Measurements from ENCODE around the gene TECTB. TPM values are rescaled to one million over a fixed set of nuclear protein-coding genes. Genes with fewer than 3 reads are reported as not detected.
A peak's percentile ranks its signal among the peaks of the same experiment; 100 is the strongest.

Gene TECTB
- total RNA-seq, 1 experiment from 2014 or later = not detected

DNA sequence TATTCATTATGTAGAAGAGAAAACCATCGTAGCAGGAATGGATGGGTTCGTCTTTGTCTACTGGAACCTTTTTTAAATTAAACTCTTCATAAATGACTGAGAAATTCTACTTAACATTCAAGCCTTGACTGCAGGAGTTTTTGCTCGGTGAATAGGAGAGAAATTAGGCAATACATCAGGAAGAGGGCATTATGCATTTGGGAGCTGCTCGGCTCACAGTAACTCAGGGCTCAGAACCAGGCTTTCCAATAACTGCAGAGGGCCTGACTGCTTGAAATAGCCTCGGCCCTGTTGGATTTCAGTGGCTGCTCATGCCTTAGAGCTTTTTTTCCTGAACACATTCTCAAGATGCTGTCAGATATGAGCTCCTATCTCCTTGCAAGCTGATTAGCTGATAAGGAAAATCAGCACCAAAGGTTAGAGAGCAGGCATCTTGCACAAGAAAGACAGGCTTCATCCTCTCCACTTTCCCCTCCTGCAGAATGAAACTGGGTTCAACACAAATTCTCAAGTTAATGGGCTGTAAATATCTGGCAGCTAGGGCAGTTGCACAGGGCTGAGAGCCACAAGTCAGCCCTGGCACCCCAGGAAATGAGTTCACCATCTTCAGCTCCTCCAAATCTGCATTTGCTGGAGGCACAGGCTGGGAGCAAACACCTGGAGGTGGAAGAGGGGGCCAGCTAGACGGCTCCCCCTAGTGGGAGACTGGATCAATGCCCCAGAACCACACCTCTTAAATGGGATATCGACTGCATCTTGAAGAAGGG lies 24.3 kb downstream of the TECTB start:
- DNase-seq (ENCODE audit: low read depth) = peak; percentile 53

GRCh38 chr10:112308125-112308502 lies 24.9 kb downstream of the TECTB start:
- no peak for DNase-seq (ENCODE audit: low read depth)

GRCh38 chr10:112311481-112311880 lies 28.3 kb downstream of the TECTB start:
- DNase-seq (ENCODE audit: low read depth) = no peak

- DNase-seq (ENCODE audit: low read depth) = no peak
Measured at GRCh38 chr10:112313234-112313633, 30.0 kb downstream of the TECTB start.

- DNase-seq (ENCODE audit: low read depth) = no peak
Measured at GRCh38 chr10:112313911-112314310, 30.7 kb downstream of the TECTB start.

- peak; percentile 65 for DNase-seq (ENCODE audit: low read depth)
Measured at GRCh38 chr10:112314822-112315474, 31.7 kb downstream of the TECTB start.

- DNase-seq (ENCODE audit: low read depth) = no peak
Measured at GRCh38 chr10:112327678-112328077, 44.5 kb downstream of the TECTB start.

DNA sequence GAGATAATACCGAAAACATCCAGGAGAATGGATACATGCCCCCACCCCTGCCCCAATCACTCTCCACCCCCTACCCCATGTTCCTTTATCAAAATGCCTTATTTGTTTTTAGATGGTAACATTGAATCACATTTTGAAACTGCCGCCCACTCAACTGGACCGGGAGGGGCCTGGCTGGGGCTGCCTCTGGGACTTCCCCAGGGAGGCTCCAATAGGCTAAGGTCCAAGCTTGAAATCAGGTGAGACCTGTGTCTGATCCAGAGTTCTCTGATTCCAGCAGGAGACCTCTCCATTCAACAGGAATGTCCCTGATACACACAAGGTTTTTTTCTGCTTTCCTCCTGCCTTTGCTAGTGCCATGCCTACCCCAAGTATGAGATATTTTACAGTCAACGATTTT lies 47.0 kb downstream of the TECTB start:
- no peak for DNase-seq (ENCODE audit: low read depth)

DNA sequence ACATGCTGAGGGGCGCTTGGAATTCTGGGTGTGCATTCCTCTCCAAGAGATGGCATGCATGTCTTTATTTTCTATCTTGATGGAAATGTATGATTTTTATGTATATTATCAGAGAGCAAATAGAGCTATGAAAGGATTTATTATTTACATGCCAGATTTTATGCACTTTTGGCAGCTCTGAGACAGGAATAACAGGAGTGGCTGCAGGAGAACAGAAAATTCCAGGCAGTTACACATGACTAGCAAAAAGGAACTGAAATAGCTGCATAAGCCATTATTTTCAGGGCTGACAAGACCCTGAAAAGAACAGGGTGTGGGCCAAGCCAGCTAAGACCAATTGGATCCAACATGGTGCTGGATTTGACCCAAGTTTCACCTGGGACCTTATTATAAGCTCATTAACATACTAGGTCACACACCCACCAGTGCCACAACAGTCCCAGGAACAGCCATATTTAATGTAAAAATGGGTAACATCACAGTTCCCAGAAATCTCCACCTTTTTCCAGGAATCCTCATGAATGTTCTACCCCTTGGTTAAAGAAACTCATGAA lies 47.5 kb downstream of the TECTB start:
- no peak for DNase-seq (ENCODE audit: low read depth)

- DNase-seq (ENCODE audit: low read depth) = no peak
Measured at GRCh38 chr10:112332022-112332421, 48.8 kb downstream of the TECTB start.

DNA sequence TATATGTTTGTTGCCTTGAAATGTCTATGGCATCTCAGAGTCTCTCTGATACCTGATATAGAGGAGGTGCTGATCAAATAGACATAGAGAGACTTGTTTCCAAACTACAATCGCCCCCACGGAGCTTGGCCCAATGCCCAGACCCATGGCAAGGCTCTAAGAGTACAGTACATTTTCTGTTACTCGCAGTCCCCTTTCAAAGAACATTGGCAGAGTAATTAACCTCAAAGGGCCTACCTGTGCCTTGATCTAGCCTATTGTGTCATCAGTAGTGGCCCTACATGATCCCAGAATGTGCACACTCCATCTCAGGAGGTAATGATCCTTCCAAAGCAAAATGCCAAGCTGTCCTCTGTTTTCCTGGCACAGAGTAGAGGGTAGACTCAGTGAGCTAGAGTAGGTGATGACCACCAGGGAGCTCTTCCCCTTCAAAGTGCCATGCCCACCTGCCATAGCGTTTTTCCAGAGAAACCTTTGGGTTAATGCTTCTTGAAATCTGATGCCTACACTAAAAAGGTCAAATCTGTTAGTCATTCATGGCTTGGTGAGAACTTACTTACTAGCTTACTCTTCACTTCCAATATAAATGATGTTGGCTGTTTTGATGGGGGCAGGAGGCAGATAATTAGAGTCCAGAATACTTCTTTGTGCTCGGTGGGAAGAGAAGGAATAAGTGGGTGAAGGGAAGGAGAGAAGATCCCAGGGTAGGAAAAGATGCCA lies 49.5 kb downstream of the TECTB start:
- DNase-seq (ENCODE audit: low read depth) = no peak

- no peak for DNase-seq (ENCODE audit: low read depth)
Measured at GRCh38 chr10:112333452-112333851, 50.3 kb downstream of the TECTB start.

DNA sequence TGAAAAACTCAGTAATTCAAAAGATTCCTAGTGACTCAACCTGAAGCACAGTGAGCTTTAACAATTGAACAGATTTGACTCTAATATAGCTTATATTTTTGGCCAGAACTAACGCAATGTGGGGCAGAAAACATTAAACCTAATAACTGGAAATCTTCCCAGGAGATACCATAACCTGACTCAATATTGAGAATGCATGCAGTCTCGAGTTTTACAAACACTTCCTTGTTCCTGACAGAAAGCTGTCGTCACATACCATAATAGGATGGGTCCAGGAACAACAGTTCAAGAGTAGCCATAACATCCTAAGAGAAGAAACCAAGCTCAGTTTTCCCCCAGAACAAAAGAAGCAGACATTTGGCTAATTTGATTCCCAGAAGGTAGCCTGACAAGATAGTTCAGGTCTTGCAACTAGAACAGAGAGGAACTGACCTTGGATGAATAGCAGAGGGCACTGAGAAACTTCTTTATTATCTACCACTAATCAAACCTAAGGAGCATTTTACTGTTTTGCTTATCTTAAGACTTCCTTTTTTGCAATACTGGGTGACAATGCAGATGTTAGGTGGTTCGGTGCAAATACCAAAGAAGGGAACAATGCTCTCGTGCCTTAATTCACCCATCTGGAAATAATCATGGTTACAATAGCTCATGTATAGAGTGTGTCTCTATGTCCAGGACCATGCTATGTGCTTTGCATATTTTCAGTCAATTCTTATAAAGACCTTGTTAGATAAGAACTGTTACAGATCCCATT lies 52.1 kb downstream of the TECTB start:
- no peak for DNase-seq (ENCODE audit: low read depth)

GRCh38 chr10:112335868-112336265 lies 52.7 kb downstream of the TECTB start:
- DNase-seq (ENCODE audit: low read depth) = no peak

- DNase-seq (ENCODE audit: low read depth) = no peak
Measured at GRCh38 chr10:112336556-112337201, 53.5 kb downstream of the TECTB start.

- no peak for DNase-seq (ENCODE audit: low read depth)
Measured at GRCh38 chr10:112338957-112339356, 55.8 kb downstream of the TECTB start.

DNA sequence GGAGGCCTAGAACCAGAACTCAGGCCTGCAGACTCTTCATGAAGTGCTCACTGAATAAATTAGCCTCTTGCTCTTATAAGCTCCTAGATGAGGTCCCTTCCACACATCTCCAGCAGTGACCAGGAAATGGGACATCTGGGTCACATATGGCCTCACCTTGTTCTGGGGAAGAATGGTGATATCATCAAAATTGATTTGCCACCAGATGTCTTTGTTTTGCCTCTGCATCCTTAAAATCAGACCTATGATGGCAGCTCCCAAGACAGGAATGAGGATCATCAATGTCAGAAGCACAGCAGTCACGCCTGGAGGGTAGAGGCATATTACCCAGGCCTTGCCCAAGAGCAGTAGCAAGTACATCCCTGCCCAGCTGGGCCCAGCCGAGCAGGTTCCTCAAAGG lies 57.4 kb downstream of the TECTB start:
- DNase-seq (ENCODE audit: low read depth) = no peak

GRCh38 chr10:112343056-112343806 lies 60.0 kb downstream of the TECTB start:
- DNase-seq (ENCODE audit: low read depth) = no peak

DNA sequence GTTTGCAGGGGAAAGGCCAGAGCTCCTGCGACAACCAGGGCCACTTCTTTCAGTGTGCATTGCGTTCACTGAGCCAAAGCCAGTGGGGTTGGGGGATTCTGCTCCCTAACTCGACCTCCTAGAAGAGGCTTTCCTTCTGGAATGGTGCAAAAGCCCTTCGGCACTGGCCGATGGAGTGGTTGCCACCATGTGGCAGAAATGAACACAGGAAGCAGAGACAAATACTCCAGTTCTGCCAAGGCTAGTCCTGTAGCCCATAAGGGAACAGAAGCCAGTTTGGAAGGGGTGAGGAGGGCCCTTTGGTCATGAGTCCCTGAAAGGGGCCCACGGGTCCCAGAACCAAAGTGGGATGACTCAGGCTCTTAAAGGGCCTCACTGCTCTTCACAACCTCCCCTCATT lies 61.1 kb downstream of the TECTB start:
- no peak for DNase-seq (ENCODE audit: low read depth)

GRCh38 chr10:112345202-112345601 lies 62.0 kb downstream of the TECTB start:
- DNase-seq (ENCODE audit: low read depth) = no peak
